Body of pancreas (tissue), 4 donors: ENCODE results near the gene TRMT11.

ENCODE experiments used
- CTCF ChIP-seq, 7 experiments: fragments of 450-650 bp in 4 of 7; fragments of 200-600 bp in 3 of 7; sonication (generic) in 3 of 7; IDR thresholded peaks; one replicate each; pipeline ENCODE4 v1.5.1; 2016 to 2019; ENCODE audit warnings: antibody characterized with exemption in 7 of 7
- POLR2A ChIP-seq, 3 donors: fragments of 450-650 bp; IDR thresholded peaks; one replicate each; pipeline ENCODE4 v1.6.1; 2016; ENCODE audit warnings: antibody characterized with exemption in 3 of 3, mild to moderate bottlenecking in 2 of 3

GRCh38 chr6:126076992-126077664 lies 90.8 kb downstream of the TRMT11 start:
- TF ChIP-seq CTCF (IDR thresholded peaks at IDR 0.05) (no peak), POLR2A (IDR thresholded peaks at IDR 0.05) (no peak)
